NCI-H345 (cell line): ENCODE measurements around the gene CLASP2.
"Not testable (repeated sequence)": the region's sequence is repeated elsewhere in the genome, so short reads cannot be mapped to it uniquely, and the experiment has no call there.

Experiments
- DNase-seq: peaks from one replicate; lab custom pipeline; 2025; lab: John Stamatoyannopoulos, UW

The CLASP2 gene

DNA sequence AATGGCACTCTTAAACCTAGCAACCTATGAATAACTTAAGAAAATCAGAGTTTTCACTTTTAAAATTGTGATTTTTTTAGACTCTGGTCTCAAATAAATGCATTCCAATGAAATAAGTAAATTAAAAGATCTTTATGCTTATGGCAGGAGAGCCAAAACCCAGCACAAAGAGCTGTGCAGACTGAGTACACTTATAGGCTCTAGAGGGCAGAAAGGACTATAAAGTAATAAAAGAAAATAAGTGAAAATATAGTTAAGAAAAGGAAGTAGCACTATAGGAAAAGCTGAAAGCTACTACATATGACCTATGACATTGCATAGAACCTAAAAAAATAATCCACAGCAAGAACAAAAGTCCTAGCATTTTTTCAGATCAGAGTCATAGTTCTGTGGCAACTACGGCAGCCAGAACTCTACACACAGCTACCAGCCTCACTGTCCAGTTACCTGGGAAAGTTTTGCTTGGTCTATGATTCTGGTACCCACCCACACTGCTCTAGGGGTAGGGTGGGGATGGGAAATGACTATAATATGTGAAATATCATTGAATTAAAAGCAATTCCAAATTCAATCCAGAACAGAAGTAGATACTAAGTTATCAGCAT is 30.5 kb downstream of the CLASP2 start:
- DNase-seq, result no peak

DNA sequence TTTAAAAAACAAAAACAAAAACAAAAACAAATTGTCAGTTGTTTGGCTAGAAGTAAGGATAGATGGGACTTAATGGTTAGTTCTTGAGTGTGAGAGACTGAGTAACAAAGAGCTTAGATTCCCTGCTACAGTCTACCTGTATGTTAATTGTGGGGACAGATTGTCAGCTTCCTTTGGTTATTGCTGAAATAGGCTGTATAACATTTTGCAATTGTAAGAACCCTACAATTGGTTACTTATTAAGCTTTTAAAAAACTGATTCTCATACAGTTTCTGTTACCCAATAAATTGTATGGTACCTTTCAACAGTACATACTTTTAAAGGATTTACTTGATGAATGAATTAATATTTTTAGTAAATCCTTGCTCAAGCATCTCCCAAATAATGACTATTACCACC is 35.3 kb downstream of the CLASP2 start:
- no peak for DNase-seq

DNA sequence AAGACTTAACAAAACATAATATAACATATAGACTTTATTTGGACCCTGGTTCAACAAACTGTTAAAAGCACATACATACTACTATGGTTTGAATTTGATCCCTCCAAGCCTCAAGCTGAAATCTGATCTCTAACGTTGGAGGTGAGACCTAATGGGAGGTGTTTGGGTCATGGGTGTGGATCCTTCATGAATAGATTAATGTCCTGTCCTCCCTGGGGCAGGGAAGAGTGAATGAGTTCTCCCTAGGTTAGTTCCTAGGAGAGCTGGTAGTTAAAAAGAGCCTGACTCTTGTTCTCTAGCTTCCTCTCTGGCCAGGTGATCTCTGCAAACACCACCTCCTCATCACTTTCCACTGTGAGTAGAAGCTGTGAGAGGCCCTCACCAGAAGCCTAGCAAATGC is 36.4 kb downstream of the CLASP2 start:
- DNase-seq, result no peak

DNA sequence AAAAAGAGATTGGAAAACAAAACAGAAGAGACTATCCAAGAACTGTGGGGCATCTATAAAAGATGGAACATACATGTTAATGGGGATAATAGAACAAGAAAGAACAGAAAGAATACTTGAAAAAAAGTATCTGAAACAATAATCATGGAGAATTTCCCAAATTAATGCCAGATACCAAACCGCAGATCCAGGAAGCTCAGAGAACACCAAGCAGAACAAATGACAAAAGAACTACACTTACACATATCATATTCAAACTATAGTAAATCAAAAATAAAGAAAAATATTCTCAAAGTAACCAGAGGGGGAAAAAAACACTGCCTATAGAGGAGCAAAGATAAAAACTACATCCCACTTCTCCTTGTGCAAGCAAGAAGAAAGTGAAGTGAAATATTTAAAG is 40.0 kb downstream of the CLASP2 start:
- DNase-seq, result no peak

DNA sequence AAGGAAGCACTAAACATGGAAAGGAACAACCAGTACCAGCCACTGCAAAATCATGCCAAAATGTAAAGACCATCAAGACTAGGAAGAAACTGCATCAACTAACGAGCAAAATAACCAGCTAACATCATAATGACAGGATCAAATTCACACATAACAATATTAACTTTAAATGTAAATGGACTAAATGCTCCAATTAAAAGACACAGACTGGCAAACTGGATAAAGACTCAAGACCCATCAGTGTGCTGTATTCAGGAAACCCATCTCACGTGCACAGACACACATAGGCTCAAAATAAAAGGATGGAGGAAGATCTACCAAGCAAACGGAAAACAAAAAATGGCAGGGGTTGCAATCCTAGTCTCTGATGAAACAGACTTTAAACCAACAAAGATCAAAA is 44.6 kb downstream of the CLASP2 start:
- DNase-seq, result not testable (repeated sequence)

DNA sequence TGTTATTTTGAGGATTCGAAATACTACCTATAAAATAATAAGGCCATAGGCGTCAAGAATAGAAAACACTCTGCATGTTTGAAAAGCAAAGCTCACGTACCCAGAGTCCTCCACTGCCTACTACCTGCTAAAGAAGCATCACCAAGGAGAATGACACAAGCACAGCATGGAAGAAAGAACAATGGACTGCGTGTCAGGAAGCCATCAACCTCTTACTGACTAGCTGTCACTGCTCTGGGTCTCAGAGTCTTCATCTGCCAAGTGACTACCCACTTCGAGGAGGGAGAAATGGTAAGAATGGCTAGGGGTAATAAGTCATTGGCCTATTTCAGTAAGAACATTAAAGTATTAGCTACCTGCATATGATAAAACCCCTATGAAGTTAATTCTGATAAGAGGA is 49.4 kb downstream of the CLASP2 start:
- no peak for DNase-seq

DNA sequence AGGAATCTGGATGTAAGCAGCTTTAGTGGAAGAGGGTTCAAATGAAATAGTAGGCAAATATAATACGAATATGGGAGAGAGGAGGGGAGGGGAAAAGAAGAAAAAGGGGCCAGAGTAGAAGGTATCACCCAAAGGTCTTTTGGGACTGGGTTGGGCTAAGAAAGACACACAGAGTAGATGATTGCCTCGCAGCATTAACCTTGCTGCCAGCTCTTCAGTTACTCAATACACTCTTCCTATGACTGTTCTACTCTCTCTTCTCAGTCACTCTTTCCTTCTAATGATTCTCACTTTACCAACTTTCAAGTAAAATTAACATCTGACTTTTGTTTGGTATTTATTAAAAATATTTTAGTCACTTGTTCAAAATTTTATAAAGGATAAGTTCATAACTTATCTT is 52.8 kb downstream of the CLASP2 start:
- DNase-seq, result no peak

DNA sequence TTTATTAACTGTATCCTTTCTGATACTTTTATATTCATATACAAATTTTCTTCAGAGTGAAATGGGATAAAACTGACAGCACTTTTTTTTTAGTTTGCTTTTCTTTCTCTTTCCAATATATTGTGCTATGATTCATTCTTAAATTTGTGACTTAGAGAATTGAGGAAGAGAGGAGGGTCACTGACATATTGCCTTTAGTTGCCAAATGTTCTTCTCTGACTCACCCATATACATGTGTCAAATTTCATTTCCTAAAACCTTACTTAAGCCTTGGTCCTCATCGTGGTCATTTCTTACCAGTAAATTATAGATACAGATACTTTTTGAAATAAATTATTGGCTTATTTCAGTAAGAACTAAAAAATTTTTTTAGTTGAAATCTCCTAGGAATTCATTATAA is 53.9 kb downstream of the CLASP2 start:
- DNase-seq, result no peak

DNA sequence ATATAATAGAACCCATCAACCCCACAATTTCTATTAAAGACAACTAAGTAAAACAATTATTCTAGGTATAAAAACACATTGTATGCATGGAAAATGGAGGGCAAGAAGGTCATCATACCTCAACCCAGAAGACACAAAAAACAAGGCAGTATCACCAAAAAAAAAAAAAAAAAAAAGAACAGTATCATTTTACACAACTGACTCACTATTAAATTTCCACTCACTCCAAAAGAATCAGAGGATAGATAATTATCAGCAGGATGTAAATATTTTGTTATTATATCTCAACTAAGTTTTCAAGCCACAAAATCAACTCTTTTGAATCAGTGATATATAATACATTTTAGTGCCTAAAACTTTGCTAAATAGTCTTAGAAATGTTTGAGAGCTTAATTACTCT is 55.0 kb downstream of the CLASP2 start:
- DNase-seq, result no peak

DNA sequence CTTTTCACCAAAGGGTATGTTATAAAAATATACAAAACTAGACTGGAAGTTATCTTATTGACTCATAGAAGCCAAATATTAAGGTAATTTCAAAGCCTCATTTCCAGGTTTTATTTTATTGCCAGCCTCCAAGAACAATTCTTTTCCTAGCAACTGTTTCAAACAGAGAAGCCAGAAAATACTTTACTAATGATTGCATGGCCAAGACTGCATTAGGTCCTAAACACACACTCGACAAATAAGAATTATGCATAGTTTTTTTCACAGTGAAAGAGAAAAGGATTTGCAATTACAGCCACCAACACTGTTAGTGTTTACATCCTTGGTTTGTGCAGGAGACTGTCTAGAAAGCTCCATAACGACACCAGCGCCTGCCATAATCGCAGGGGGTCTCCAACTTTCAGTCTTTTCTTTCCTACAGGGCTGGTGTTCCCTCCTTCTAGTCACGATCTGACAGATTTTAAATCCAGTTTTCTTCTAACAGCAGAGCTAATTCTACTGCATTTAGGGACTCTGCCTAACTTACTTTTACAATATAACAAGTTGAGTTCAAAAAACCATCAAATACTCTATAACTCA is 58.1 kb downstream of the CLASP2 start:
- no peak for DNase-seq

DNA sequence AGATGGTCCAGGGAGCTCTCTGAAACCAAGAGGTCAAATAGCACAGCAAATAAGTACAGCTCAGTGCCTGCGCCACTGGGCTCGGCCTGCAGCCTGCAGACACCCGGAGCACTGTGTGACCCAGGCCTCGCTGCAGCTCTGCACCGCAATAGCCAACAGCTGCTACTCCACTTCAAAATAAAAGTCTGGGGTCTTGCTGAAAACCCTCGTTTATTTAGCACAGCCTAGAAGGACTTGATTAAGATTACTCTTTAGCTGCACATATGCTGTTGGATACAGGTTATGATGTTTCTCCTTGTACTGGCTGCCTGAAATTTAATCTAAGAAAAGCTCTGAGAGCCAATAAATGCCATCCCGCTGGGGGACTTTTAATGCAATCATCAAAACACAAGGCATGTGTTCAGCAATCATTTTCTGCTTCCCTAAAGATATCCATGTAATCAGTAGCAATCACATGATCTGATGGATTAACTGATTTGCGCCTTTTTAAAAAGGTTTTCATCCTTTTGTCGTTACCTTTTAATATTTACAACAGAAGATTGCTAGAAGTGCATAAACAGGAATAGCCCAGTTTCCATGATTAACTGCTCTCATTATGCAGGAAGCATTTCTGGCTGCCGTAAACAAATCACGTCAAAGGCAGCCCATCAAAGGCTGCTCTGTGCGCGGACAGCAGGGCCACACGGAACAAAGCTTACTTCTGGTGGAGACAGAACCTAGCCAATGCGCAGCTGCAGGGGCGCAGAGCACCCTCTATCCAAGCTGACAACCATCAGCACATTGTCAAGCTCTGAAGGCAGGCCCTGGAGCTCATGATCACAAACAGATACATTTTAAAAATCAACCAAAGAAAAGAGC is 58.8 kb downstream of the CLASP2 start:
- peak; percentile 12 for DNase-seq

DNA sequence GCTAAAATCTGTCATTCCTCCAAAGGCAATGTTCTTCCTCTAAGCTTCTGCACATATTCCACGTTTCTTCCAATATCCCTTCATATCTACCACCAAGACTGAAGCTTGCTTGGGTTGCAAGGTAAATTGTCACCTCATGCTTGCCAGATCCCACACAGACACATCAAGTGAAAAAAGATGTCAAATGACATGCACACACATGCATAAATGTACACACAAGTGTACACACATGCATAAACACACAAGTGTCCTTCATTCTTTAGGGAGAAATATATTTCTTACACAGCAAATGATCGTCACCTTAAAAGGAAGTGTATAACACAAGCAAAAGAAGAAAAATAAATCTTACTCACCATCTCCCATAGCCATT is 59.4 kb downstream of the CLASP2 start:
- no peak for DNase-seq

DNA sequence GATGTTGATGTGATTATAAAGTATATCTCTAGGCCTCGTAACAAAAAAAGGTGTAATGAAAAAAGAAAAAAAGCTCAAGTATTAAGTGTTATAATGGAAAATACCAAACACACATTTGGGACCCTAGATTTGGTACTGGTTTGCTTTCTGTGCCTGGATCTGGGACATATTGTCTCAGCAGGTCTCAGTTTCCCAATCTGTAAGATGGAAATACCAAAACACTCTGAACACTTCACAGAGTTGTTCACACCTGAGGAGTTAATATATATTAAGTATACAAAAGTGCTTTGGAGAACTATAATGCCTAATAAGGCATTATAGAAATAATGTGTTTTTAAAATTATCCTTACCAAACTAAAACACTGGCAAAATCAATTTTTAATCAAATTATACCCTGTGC is 60.0 kb downstream of the CLASP2 start:
- DNase-seq, result no peak

DNA sequence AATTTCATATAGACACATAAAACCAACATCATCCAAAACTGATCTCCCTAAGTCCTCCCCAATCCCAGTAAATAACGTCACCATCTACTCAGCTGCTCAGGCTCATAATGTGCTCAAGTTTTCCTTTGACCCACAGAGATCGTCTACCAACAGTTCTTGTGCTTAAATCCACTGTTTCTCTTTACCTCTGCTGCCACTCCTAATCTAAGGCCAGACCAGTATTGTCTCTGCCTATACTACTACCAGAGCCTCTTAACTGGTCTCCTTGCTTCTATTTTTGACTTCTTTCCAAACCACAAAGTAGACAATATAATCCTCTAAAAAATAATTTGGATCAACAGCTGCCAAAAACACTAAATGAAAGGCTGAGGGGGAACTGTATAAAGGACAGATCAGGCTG is 65.3 kb downstream of the CLASP2 start:
- no peak for DNase-seq

DNA sequence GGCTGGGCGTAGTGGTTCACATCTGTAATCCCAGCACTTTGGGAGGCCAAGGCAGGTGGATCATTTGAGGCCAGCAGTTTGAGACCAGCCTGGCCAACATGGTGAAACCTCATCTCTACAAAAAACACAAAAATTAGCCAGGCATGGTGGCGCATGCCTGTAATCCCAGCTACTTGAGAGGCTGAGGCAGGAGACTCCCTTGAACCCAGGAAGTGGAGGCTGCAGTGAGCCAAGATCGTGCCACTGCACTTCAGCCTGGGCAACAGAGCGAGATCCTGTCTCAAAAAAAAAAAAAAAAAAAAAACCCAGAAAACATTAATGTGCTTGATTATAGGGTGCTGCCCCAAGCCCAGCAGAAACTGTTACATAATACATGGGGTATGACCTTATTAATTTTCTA is 67.0 kb downstream of the CLASP2 start:
- not testable (repeated sequence) for DNase-seq

DNA sequence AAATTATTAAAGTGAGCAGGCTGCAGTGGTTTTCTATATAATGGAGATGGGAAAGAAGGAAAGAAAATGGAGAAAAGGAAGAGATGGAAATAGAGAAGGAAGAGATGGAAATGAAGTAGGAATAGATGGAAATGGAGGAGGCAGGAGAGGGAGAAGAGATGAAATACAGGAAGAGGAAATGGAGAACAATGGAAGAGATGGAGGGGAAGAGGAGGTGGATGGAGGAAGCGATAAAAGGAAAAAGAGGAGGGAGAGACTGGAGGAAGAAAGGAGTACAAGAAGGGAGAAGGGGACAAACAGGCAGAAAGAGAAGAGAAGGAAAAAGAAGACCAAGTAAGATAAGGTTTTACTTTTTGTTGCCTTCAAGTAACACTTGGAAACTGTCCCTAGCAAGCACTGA is 67.6 kb downstream of the CLASP2 start:
- no peak for DNase-seq

DNA sequence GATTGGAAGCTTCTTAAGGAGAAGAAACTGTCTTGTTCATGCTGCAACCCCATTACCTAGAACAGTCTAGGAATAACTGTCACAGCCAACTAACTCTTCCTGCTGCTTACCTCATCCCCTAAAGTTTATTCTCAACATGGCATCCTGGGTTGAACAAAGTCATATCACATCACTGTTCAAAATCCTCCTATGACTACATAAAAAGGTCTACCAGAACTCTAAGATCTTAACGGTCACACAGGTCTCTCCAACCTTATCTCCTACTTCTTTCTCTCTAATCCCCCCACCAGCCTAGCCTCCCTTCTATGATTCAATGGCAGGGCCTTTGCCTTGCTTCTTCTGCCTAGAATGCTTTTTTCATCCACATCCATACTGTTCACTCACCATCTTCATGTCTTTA is 69.3 kb downstream of the CLASP2 start:
- no peak for DNase-seq

DNA sequence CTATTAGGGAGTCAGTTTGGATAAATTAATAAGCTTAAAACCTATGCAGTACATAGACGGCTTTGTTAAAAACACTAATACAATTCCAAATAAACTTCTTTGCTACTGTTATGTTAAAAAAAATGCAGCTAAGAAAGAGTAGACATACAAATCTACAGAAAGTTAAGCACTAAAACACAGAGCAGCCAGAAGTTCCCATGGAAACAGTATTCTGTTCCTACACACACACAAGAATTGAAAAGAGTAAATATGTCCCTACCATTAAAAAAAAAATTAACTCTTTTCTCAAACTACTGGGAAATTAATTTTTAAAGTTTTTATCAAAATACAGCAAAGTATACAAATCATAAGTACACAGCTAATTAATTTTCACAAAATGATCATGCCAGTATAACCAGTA is 71.6 kb downstream of the CLASP2 start:
- no peak for DNase-seq

DNA sequence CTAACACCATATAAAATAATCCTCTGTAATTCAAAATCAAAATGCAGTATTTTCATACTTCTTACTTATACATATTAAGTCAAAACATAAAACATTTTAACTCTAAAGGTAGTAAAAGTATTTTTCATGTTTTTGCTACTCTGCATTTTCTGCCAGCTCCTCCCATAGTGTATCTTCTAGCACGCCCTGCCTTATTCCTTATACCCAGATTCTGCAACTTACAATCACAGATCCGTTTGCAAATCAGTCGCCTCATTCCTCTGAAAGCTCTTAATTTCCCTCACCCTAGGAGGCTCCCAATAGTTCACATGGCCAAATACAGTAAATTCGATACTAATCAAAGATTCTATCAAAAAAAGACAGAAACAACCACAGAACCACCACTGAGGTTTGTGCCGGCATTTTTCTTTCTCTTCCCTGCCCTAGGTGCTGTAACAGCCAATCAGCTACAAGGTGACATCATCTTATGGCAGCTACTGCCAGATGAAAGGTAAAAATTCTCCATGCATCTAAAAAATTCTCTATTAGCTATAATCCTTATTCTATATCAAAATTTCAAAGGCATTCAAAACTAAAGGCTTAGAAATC is 72.9 kb downstream of the CLASP2 start:
- DNase-seq, result no peak

DNA sequence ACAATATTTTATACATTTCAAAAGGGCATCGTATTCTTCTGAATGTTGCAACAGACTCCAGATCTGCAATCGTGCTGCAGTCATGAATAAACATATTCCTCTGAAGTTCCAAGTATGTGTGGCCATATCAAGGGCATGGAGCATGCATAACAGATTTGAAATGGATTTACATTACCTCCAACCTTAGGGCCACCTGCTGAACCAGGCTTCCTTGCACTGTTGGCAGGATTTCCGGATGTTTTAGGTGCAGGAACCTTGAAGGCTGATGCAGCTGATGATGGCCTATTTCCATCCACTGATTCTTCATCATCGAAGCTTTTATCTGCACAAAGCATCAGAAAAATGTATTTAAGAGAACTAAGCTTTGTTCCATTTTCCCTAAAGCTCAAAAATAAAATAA is 73.5 kb downstream of the CLASP2 start:
- no peak for DNase-seq

DNA sequence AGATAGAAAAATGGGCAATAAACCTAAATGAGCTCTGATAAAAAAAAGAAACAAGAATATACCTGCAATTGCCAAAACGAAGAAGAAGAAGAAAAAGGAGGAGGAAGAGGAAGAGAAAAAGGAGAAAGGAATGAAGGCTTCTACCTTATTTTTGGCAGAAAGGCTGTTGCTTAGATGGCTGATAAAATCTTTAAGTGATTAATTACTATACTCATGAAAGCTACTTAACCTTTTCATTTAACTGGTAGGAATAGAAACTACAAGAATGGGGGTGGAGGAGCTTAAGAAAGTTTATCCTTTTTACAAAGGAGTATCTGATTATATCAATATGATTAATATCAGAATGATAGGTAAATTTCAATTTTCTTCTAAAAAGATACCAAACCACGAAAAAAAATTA is 75.2 kb downstream of the CLASP2 start:
- DNase-seq, result no peak

DNA sequence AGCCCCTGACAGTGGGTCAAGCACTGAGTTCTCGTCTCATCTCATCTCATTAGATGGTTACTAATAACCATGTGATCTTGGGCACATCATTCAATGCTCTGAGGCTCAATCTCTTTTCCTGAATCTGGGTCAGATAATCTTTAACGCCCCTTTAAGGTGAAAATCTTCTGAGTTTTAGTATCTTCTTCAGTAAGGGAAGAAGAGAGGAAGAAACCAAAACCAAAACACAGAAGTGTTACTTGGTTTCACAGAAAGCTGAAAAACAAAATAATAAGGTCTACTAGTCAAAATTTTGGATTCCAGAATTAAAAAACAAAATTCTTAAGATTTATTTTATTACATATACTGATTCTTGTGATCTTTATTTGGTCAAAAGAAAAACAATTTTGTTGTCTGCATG is 78.2 kb downstream of the CLASP2 start:
- no peak for DNase-seq

DNA sequence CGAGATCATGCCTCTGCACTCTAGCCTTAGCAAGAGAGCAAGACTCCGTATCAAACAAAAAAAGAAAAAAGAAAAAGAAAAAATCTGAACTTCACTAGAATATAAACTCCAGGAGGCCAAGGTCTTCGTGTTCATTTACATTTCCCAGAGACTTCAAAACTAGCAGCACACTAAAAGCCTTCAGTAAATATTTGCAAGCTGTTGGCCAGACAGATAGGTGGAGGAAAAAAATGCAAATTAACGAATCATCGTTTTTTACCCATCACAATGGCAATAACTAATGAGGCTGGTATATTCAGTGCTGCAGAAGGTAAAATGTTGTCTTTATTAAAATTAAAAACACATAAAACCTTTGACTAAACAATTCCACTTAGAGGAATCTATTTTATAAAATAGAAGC is 80.6 kb downstream of the CLASP2 start:
- no peak for DNase-seq
